Body of pancreas (tissue), 4 donors: ENCODE data around the gene ELAPOR1. TPM values are rescaled to one million over a fixed set of nuclear protein-coding genes. Genes with fewer than 3 reads are reported as not detected.
A peak's percentile ranks its signal among the peaks of the same experiment; 100 is the strongest.

Experiments
- ATAC-seq: fragments of 150-250 bp; one replicate; pipeline ENCODE4 v1.9.1; 2016
- DNase-seq, 4 donors: peaks; one replicate each; pipeline ENCODE4 v3.0.0-alpha.2; 2019
- H3K27ac ChIP-seq, 4 donors: fragments of 200-600 bp; sonication (generic); 1 replicate in 3 of 4; 2 replicates in 1 of 4; pipeline versions ENCODE4 v1.5.1 to v1.6.1; 2016 to 2019; ENCODE audit warnings: mild to moderate bottlenecking in 1 of 4, mixed read lengths in 1 of 4, moderate library complexity in 1 of 4
- H3K27me3 ChIP-seq, 2 donors: fragments of 200-600 bp; sonication (generic); one replicate each; pipeline ENCODE4 v1.6.0; 2016; ENCODE audit warnings: mild to moderate bottlenecking in 1 of 2
- H3K36me3 ChIP-seq, 2 donors: fragments of 200-600 bp; sonication (generic); replicated peaks in 1 of 2; 2 replicates each; pipeline ENCODE4 v1.5.1; 2016; ENCODE audit warnings: low read depth in 2 of 2; ENCODE audit not compliant: insufficient read depth in 1 of 2
- H3K4me1 ChIP-seq: fragments of 200-600 bp; sonication (generic); one replicate; pipeline ENCODE4 v1.6.0; 2016
- H3K4me3 ChIP-seq, 2 donors: fragments of 200-600 bp; sonication (generic); 1 replicate in 1 of 2; 2 replicates in 1 of 2; pipeline ENCODE4 v1.5.1; 2016 to 2019
- H3K9me3 ChIP-seq, 3 donors: fragments of 200-600 bp; sonication (generic); 1 replicate in 2 of 3; 2 replicates in 1 of 3; pipeline ENCODE4 v1.5.1; 2016
- CTCF ChIP-seq, 7 experiments: fragments of 450-650 bp in 4 of 7; fragments of 200-600 bp in 3 of 7; sonication (generic) in 3 of 7; IDR thresholded peaks; one replicate each; pipeline ENCODE4 v1.5.1; 2016 to 2019; ENCODE audit warnings: antibody characterized with exemption in 7 of 7
- POLR2A ChIP-seq, 3 donors: fragments of 450-650 bp; IDR thresholded peaks; one replicate each; pipeline ENCODE4 v1.6.1; 2016; ENCODE audit warnings: antibody characterized with exemption in 3 of 3, mild to moderate bottlenecking in 2 of 3
- WGBS, 2 donors: methylation state at CpG; one replicate each; pipeline ENCODE4 v1.1.5; 2017; 5-methylcytosine and 5-hydroxymethylcytosine counted together
- intact Hi-C: fragments of 100-400 bp; cut with DNase I; formaldehyde crosslinking; loops from one replicate; pipeline ENCODE4 v1.15.1; 2023
- total RNA-seq, 2 donors: library from RNA; depleted of rRNA; stranded (reverse); fragments of >200 nt; gene quantifications; one replicate each; pipeline ENCODE4 v1.1.0, GENCODE V29; 2016

The ELAPOR1 gene
- 100 to 1,000 TPM in 1 of 2 donors, 10 to 100 TPM in 1; 84.7 to 135 TPM for total RNA-seq

GRCh38 chr1:109113590-109114341, at the start of gene ELAPOR1:
Gene ELAPOR1 (plus strand): TSS chr1:109114115. CDS start chr1:109114184, 69 bp downstream.
- peak; percentile 67 for ATAC-seq

GRCh38 chr1:109065137-109065536, 48.8 kb upstream of the ELAPOR1 start:
- Histone ChIP-seq H3K9me3 (no peaks in the 10 kb centered on the region), H3K4me1 (peaks cover 4% of the 10 kb centered on the region), H3K36me3 (peaks cover 0 to 7% of the 10 kb centered on the region in 2 donors), H3K27me3 (no peaks in the 10 kb centered on the region), H3K4me3 (no peak overlapping the region), H3K27ac (no peak overlapping the region)
- DNase-seq (no peak), ATAC-seq (no peak)
- TF ChIP-seq POLR2A (IDR thresholded peaks at IDR 0.05) (no peak), CTCF (IDR thresholded peaks at IDR 0.05) (no peak)
- intact Hi-C loops, result no loop called here
- whole genome bisulfite sequencing, 2 donors, result 89 to 92% methylated on average over 3 of the region's 3 CpGs

More at GRCh38 chr1:109113590-109114341, at the start of gene ELAPOR1:
- TF ChIP-seq POLR2A (IDR thresholded peaks at IDR 0.05) (peak; percentile 39 to 77 (median 68)), CTCF (IDR thresholded peaks at IDR 0.05) (peak in 1 of 7 experiments; percentile 13)
- Histone ChIP-seq H3K4me3 (peak within 1 kb of the TSS; percentile 18 to 19), H3K36me3 (no peaks in the 10 kb centered on the region), H3K27ac (peak within 1 kb of the TSS; percentile 18 to 86 (median 62)), H3K27me3 (no peaks in the 10 kb centered on the region), H3K4me1 (peaks cover 49% of the 10 kb centered on the region), H3K9me3 (no peaks in the 10 kb centered on the region)
- intact Hi-C loops, result no loop called here
- WGBS, 2 donors, result 1 to 11% methylated on average over 14 to 48 of the region's 56 CpGs
- peak; percentile 67 to 86 (median 79) for DNase-seq

- ATAC-seq, result no peak
- H3K27me3 ChIP-seq, result no peaks in the 10 kb centered on the region
- no peak overlapping the region for H3K4me3 ChIP-seq
- no peak for DNase-seq
- H3K4me1 ChIP-seq, result no peaks in the 10 kb centered on the region
- no peak overlapping the region for H3K27ac ChIP-seq
- 73 to 93% methylated on average over 7 to 8 of the region's 8 CpGs for WGBS, 2 donors
- intact Hi-C loops, result no loop called here
- no peak for TF ChIP-seq CTCF (IDR thresholded peaks at IDR 0.05)
- no peak for TF ChIP-seq POLR2A (IDR thresholded peaks at IDR 0.05)
- peaks cover 0 to 7% of the 10 kb centered on the region in 2 donors for H3K36me3 ChIP-seq
- no peaks in the 10 kb centered on the region for H3K9me3 ChIP-seq
These were observed 46.0 kb upstream of the ELAPOR1 start for GRCh38 chr1:109067883-109068282.

- DNase-seq (no peak), ATAC-seq (no peak)
- 67 to 77% methylated on average over 1 of the region's 1 CpG for WGBS, 2 donors
- no peaks in the 10 kb centered on the region for H3K9me3 ChIP-seq
- intact Hi-C loops, result no loop called here
- H3K4me3 ChIP-seq, result no peak overlapping the region
- no peaks in the 10 kb centered on the region for H3K4me1 ChIP-seq
- H3K36me3 ChIP-seq, result peaks cover 0 to 6% of the 10 kb centered on the region in 2 donors
- no peak for TF ChIP-seq CTCF (IDR thresholded peaks at IDR 0.05)
- TF ChIP-seq POLR2A (IDR thresholded peaks at IDR 0.05), result no peak
- no peak overlapping the region for H3K27ac ChIP-seq
- H3K27me3 ChIP-seq, result no peaks in the 10 kb centered on the region
These were observed 44.6 kb upstream of the ELAPOR1 start for GRCh38 chr1:109069294-109069693.
